Peyer's patch (tissue), 4 donors: ENCODE measurements around the gene PARVA.
"Not testable (repeated sequence)": the region's sequence is repeated elsewhere in the genome, so short reads cannot be mapped to it uniquely, and the experiment has no call there.

Experiments
- POLR2A ChIP-seq, 2 donors: fragments of 450-650 bp; IDR thresholded peaks; one replicate each; pipeline ENCODE4 v1.5.1; 2017; ENCODE audit warnings: antibody characterized with exemption in 2 of 2, mild to moderate bottlenecking in 2 of 2, moderate library complexity in 2 of 2
- TF ChIP-seq, protein P1 (sequence below), 6 experiments: fragments of 450-650 bp in 4 of 6; fragments of 200-600 bp in 2 of 6; sonication (generic) in 1 of 6; IDR thresholded peaks; one replicate each; pipeline ENCODE4 v1.5.1; 2017 to 2019; ENCODE audit warnings: antibody characterized with exemption in 6 of 6, mild to moderate bottlenecking in 3 of 6, moderate library complexity in 1 of 6

DNA sequence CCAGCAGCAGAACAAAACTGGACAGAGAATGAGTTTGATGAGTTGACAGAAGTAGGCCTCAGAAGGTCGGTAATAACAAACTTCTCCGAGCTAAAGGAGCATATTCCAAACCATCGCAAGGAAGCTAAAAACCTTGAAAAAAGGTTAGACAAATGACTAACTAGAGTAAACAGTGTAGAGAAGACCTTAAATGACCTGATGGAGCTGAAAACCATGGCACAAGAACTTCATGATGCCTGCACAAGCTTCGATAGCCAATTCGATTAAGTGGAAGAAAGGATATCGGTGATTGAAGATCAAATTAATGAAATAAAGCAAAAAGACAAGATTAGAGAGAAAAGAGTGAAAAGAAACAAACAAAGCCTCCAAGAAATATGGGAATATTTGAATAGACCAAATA lies 10.3 kb upstream of the PARVA start:
- TF ChIP-seq, protein P1, sequence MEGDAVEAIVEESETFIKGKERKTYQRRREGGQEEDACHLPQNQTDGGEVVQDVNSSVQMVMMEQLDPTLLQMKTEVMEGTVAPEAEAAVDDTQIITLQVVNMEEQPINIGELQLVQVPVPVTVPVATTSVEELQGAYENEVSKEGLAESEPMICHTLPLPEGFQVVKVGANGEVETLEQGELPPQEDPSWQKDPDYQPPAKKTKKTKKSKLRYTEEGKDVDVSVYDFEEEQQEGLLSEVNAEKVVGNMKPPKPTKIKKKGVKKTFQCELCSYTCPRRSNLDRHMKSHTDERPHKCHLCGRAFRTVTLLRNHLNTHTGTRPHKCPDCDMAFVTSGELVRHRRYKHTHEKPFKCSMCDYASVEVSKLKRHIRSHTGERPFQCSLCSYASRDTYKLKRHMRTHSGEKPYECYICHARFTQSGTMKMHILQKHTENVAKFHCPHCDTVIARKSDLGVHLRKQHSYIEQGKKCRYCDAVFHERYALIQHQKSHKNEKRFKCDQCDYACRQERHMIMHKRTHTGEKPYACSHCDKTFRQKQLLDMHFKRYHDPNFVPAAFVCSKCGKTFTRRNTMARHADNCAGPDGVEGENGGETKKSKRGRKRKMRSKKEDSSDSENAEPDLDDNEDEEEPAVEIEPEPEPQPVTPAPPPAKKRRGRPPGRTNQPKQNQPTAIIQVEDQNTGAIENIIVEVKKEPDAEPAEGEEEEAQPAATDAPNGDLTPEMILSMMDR (IDR thresholded peaks at IDR 0.05), result not testable (repeated sequence)
- not testable (repeated sequence) for TF ChIP-seq POLR2A (IDR thresholded peaks at IDR 0.05)
